Measurements from ENCODE around the gene HORMAD2.
"Not testable (repeated sequence)": the region's sequence is repeated elsewhere in the genome, so short reads cannot be mapped to it uniquely, and the experiment has no call there.

DNA sequence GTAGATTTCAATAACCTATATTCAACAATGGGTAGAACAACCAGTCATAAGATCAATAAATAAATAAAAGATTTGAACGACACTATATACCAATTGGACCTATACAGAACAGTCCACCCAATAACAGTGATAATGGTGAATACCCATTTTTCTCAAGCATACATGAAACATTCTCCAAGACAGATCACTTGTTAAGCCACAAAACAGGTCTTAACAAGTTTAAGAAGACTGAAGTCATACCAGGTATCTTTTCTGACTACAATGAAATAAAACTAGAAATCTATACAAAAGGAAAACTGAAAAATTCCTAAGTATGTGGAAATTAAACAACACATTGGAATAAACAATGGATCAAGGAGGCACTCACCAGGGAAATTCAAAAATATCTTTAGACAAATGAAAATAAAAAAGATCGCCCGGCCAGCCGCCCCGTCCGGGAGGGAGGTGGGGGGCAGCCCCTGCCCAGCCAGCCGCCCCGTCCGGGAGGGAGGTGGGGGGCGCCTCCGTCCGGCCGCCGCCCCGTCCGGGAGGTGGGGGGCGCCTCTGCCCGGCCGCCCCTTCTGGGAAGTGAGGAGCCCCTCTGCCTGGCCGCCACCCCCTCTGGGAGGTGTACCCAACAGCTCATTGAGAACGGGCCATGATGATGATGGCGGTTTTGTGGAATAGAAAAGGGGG lies 20.8 kb upstream of the HORMAD2 start:
- not testable (repeated sequence) for TF ChIP-seq POLR2A (IDR thresholded peaks at IDR 0.05; ENCODE audit: low read length); SREBF2 (IDR thresholded peaks at IDR 0.05); NR3C1 (IDR thresholded peaks at IDR 0.05); CEBPB (IDR thresholded peaks at IDR 0.05); EP300 (IDR thresholded peaks at IDR 0.05); ZFP36 (IDR thresholded peaks at IDR 0.05; ENCODE audit: borderline replicate concordance, partially characterized antibody); MYC (IDR thresholded peaks at IDR 0.05; ENCODE audit: borderline replicate concordance, low read length); HDAC2 (IDR thresholded peaks at IDR 0.05); KDM5A (IDR thresholded peaks at IDR 0.05); JUN (IDR thresholded peaks at IDR 0.05); REST (IDR thresholded peaks at IDR 0.05); MAZ (IDR thresholded peaks at IDR 0.05; ENCODE audit: borderline replicate concordance, low read depth, low read length); POLR2AphosphoS2 (conservative IDR thresholded peaks at IDR 0.05; ENCODE audit: low read length)
- TF ChIP-seq, protein P1, sequence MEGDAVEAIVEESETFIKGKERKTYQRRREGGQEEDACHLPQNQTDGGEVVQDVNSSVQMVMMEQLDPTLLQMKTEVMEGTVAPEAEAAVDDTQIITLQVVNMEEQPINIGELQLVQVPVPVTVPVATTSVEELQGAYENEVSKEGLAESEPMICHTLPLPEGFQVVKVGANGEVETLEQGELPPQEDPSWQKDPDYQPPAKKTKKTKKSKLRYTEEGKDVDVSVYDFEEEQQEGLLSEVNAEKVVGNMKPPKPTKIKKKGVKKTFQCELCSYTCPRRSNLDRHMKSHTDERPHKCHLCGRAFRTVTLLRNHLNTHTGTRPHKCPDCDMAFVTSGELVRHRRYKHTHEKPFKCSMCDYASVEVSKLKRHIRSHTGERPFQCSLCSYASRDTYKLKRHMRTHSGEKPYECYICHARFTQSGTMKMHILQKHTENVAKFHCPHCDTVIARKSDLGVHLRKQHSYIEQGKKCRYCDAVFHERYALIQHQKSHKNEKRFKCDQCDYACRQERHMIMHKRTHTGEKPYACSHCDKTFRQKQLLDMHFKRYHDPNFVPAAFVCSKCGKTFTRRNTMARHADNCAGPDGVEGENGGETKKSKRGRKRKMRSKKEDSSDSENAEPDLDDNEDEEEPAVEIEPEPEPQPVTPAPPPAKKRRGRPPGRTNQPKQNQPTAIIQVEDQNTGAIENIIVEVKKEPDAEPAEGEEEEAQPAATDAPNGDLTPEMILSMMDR (IDR thresholded peaks at IDR 0.05) = not testable (repeated sequence)

All from A549 (cell line).